Lower lobe of right lung (tissue), 2 donors: ENCODE results near the gene ADRA2C. TPM values are rescaled to one million over a fixed set of nuclear protein-coding genes. Genes with fewer than 3 reads are reported as not detected.

Experiments used
- ATAC-seq, 2 donors: fragments of 200-7000 bp; cut with Tn5 transposase; one replicate each; pipeline ENCODE4 v1.9.1; 2020 to 2022; ENCODE audit warnings: mild to moderate bottlenecking in 2 of 2, moderate library complexity in 2 of 2
- DNase-seq: peaks from one replicate; pipeline ENCODE4 v3.0.0-alpha.2; 2020
- H3K27ac ChIP-seq: fragments of 200-600 bp; one replicate; pipeline ENCODE4 v1.8.0; 2022
- H3K27me3 ChIP-seq: fragments of 200-600 bp; one replicate; pipeline ENCODE4 v1.8.0; 2022; ENCODE audit warnings: low read depth
- H3K36me3 ChIP-seq: fragments of 200-600 bp; one replicate; pipeline ENCODE4 v1.8.0; 2022; ENCODE audit warnings: mild to moderate bottlenecking
- H3K4me1 ChIP-seq: fragments of 200-600 bp; one replicate; pipeline ENCODE4 v1.8.0; 2022
- H3K4me3 ChIP-seq: fragments of 200-600 bp; one replicate; pipeline ENCODE4 v1.8.0; 2022; ENCODE audit warnings: mild to moderate bottlenecking
- H3K9me3 ChIP-seq: fragments of 200-600 bp; one replicate; pipeline ENCODE4 v1.8.0; 2022
- intact Hi-C: fragments of 100-400 bp; cut with DNase I; formaldehyde crosslinking; loops from one replicate; pipeline ENCODE4 v1.11.0; 2022
- total RNA-seq: library from RNA; stranded (reverse); fragmentation: NEBNext Ultra II Directional; extraction: Animal tissue kit (Norgen Biotek cat#: 25700); gene quantifications from one replicate; pipeline ENCODE4 v1.2.1, GENCODE V29; 2021
- TF ChIP-seq, protein P1 (sequence below): fragments of 200-600 bp; IDR thresholded peaks from one replicate; pipeline ENCODE4 v1.8.0; 2022; ENCODE audit warnings: antibody characterized with exemption, mild to moderate bottlenecking
- donor health status: DM: no; HTN: yes; CAD: no; lungs with severe emphysema.

The ADRA2C gene
- total RNA-seq, 1 donor from 2014 or later: 2.5 TPM

DNA sequence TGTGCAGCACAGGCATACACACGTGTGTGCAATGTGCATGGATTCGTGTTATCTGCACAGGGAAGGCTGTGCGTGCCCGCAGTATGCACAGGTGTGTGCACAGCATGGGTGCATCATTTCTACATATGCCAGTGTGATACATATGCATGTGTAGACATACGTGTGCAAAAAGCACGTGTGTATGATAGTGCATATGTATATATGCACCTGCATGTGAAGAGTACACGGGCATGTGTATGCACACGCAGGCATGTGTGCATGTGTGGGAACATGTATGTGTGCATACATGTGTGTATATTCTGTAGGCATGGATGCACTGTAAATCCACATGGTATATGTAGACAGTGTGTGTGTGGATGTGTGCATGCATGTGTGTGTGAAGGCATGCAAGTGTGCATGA lies 3.9 kb upstream of the ADRA2C start:
- Histone ChIP-seq H3K4me3 (no peak overlapping the region), H3K27me3 (peaks cover 26% of the 10 kb centered on the region), H3K9me3 (no peaks in the 10 kb centered on the region), H3K27ac (no peak overlapping the region), H3K36me3 (no peaks in the 10 kb centered on the region), H3K4me1 (peaks cover 3% of the 10 kb centered on the region)
- no peak for ATAC-seq
- intact Hi-C loops: no loop called here
- TF ChIP-seq, protein P1, sequence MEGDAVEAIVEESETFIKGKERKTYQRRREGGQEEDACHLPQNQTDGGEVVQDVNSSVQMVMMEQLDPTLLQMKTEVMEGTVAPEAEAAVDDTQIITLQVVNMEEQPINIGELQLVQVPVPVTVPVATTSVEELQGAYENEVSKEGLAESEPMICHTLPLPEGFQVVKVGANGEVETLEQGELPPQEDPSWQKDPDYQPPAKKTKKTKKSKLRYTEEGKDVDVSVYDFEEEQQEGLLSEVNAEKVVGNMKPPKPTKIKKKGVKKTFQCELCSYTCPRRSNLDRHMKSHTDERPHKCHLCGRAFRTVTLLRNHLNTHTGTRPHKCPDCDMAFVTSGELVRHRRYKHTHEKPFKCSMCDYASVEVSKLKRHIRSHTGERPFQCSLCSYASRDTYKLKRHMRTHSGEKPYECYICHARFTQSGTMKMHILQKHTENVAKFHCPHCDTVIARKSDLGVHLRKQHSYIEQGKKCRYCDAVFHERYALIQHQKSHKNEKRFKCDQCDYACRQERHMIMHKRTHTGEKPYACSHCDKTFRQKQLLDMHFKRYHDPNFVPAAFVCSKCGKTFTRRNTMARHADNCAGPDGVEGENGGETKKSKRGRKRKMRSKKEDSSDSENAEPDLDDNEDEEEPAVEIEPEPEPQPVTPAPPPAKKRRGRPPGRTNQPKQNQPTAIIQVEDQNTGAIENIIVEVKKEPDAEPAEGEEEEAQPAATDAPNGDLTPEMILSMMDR: no peak
- DNase-seq: no peak

DNA sequence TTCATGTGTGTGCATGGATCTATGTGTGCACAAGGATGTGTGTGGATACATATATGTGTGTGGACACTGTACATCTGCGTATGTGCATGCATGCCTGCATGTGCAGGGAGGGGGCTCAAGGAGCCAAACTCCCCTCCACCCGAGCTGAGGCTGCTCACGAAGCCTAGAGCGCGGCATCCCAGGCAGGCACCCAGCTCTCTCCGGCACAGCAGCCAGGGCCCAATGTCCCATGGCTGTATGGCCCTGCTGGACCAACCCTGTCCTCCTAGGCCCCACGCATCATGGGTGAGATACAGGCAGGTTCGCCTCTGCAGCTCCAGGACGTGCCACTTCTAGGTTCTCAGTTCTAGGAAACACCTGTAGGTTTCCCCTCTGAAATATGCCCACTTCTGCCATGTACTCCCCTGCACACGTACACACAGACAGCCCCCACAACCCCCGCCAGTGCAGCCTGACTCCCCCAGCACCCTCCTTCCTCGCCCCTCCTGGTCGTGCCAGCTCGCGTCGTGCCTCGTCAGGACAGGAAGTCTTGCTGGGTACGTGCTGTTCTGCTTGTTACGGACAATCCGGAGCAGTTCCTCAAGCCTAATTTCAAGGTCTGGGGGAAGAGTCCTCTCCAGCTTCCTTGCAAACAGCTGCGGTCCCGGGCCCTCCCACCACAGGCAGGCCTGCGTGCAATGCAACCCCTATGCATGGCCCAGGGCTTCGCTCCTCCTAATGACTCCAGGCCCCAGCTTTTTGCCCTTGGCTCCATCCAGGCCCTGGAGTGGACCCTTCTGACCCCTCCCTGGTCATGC lies 3.2 kb upstream of the ADRA2C start:
- TF ChIP-seq, protein P1: no peak
- ATAC-seq (no peak), DNase-seq (no peak)
- H3K4me1 ChIP-seq: peaks cover 3% of the 10 kb centered on the region
- peaks cover 30% of the 10 kb centered on the region for H3K27me3 ChIP-seq
- intact Hi-C loops: no loop called here
- H3K36me3 ChIP-seq: no peaks in the 10 kb centered on the region
- no peak overlapping the region for H3K4me3 ChIP-seq
- no peaks in the 10 kb centered on the region for H3K9me3 ChIP-seq
- H3K27ac ChIP-seq: no peak overlapping the region

DNA sequence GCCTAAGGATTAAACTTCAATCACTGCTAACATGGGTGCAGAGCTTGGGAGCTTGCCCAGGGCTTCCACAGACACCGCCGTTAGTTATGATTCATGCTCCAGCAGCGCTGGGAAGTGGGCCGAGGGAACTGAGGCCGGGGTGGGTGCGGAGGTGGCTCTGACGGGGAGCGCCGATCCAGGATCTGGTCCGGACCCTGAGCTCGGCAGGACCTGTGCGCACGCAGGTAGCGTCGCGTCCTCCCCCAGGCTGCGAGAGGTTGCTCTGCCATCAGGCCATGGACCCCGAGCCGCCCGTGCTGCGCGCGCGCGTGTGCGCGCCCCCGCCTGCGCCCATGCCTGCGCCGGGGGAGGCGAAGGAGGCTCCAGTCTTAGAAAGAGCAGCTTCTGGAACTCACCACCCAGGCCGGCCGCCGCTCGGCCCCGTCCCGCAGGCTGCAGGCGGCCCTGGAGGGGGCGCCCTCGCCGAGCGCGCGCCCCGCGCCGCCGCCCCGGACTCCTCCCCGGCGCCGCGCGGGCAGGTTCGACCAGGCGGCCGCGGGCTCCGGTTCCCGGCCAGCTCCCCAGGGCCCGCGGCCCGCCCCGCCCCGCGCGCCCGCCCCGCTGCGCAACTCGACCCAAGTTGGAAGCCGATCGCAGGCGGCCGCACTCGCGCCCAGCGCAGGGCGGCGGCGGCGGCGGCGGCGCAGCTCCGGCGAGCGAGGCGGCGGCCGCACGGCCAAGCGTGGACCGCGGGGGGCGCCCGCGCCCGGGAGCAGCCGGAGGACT lies 732 bp upstream of the ADRA2C start:
- Histone ChIP-seq H3K36me3 (no peaks in the 10 kb centered on the region), H3K4me1 (peaks cover 3% of the 10 kb centered on the region), H3K4me3 (peak overlapping the region; percentile 37), H3K27ac (no peak overlapping the region), H3K27me3 (peaks cover 48% of the 10 kb centered on the region), H3K9me3 (no peaks in the 10 kb centered on the region)
- intact Hi-C loops: no loop called here
- ATAC-seq: peak in 1 of 2 donors; percentile 37
- TF ChIP-seq, protein P1: no peak
- DNase-seq: no peak

DNA sequence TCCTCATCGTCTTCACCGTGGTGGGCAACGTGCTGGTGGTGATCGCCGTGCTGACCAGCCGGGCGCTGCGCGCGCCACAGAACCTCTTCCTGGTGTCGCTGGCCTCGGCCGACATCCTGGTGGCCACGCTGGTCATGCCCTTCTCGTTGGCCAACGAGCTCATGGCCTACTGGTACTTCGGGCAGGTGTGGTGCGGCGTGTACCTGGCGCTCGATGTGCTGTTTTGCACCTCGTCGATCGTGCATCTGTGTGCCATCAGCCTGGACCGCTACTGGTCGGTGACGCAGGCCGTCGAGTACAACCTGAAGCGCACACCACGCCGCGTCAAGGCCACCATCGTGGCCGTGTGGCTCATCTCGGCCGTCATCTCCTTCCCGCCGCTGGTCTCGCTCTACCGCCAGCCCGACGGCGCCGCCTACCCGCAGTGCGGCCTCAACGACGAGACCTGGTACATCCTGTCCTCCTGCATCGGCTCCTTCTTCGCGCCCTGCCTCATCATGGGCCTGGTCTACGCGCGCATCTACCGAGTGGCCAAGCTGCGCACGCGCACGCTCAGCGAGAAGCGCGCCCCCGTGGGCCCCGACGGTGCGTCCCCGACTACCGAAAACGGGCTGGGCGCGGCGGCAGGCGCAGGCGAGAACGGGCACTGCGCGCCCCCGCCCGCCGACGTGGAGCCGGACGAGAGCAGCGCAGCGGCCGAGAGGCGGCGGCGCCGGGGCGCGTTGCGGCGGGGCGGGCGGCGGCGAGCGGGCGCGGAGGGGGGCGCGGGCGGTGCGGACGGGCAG lies 792 bp downstream of the ADRA2C start:
- H3K27me3 ChIP-seq: peaks cover 60% of the 10 kb centered on the region
- no peak overlapping the region for H3K27ac ChIP-seq

More for the DNA sequence above, 792 bp downstream of the ADRA2C start:
- DNase-seq (no peak), ATAC-seq (no peak)
- Histone ChIP-seq H3K36me3 (no peaks in the 10 kb centered on the region), H3K4me1 (peaks cover 3% of the 10 kb centered on the region), H3K4me3 (peak overlapping the region; percentile 17), H3K9me3 (no peaks in the 10 kb centered on the region)
- intact Hi-C loops: no loop called here
- TF ChIP-seq, protein P1: no peak
